Posterior vena cava (tissue), 2 donors: ENCODE data around the gene TXNRD2. TPM values are rescaled to one million over a fixed set of nuclear protein-coding genes. Genes with fewer than 3 reads are reported as not detected.

ENCODE experiments used
- DNase-seq: peaks from one replicate; pipeline ENCODE4 v3.0.0-alpha.2; 2020; ENCODE audit warnings: low spot score
- intact Hi-C, 2 donors: fragments of 100-400 bp; cut with DNase I; formaldehyde crosslinking; loops; one replicate each; pipeline versions ENCODE4 v1.14.1 to v1.14.2; 2022 to 2023
- microRNA-seq, 2 donors: library from miRNA; unstranded; fragments of <30 nt; microRNA quantifications; one replicate each; pipeline ENCODE4 v1.2.0, GENCODE V29; 2020 to 2021; ENCODE audit warnings: borderline microRNAs expressed in 2 of 2
- total RNA-seq, 2 donors: library from RNA; stranded (reverse); fragmentation: NEBNext Ultra II Directional; extraction: Animal tissue kit (Norgen Biotek cat#: 25700); gene quantifications; one replicate each; pipeline ENCODE4 v1.2.1, GENCODE V29; 2021
- donor health status: DM: yes; HTN: yes; CAD: no.
- donor health status: DM: yes; HTN: yes; CAD: no.

Gene TXNRD2
- total RNA-seq, 2 donors from 2014 or later, result 13.9 to 19.2 TPM

DNA sequence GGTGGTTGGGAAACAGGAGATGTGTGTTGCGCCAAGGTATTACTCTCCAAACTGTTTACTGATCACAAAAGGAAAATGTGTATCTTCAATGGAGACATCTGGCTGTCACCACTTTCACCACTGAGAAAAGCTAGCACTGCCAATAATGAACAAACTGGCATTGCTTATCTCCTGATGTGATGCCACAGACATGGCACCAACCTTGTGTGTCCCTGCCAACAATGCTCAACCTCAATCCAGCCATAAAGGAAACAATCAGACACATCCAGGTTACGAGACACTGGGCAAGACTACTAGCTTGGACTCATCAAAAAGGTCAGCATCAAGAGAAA is 115.0 kb downstream of the TXNRD2 start:
- intact Hi-C loops, result no loop called here
- no peak for DNase-seq

DNA sequence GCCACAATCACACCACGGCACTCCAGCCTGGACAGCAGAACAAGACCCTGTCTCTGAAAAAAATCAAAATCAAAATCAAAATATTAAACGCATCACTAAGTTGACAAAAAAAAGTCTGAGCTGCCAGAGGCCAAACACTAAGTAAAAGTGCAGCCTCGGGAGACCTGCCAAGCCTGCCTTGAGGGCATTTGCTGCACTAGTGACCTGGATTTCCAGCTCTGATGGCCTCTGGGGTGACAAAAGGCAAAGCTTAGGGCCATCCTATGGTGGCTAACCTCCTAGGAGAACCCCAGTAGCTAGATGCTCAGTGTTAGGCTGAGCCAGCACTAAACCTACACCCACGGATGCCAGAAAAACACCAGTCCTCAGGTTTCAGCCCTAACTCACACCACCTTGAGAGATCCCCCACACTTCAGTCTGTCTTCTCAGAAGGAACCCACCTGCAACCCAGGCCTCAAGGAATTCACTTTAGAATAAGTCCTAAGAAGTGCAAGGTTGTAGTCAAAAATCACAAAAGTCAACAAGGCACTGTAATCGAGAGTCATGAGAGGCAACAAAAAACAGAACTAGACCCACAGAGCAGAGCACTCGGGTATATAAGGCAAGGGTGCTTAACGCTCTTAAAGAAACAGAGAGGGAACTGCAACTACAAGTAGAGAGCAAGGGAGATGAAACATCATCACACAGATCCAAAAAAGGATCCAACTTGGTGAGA is 115.6 kb downstream of the TXNRD2 start:
- no peak for DNase-seq

More for the DNA sequence above, 115.6 kb downstream of the TXNRD2 start:
- intact Hi-C loops, result no loop called here

Small RNA genes within 50 kb of the gene (microRNA-seq; reads per million reads assigned to microRNA genes)
- gene MIR4761, result 0 reads per million in 2 donors

Other genes starting within 250 kb of the TXNRD2 start
- gene SEPTIN5, start 227.3 kb downstream of the TXNRD2 start, total RNA-seq, result 10 to 100 TPM; 22.9 to 29.8 TPM
- gene GP1BB, start 218.3 kb downstream of the TXNRD2 start, total RNA-seq, result under 1 TPM in 1 of 2 donors, not detected in 1; 0.83 TPM
- gene TBX1, start 181.0 kb downstream of the TXNRD2 start, total RNA-seq, result 1 to 10 TPM; 7.5 to 8.1 TPM
- gene GNB1L, start 86.9 kb downstream of the TXNRD2 start, total RNA-seq, result 1 to 10 TPM; 3.6 to 3.9 TPM
- gene RTL10, start 86.9 kb downstream of the TXNRD2 start, total RNA-seq, result 1 to 10 TPM; 7.6 to 8.6 TPM
- gene COMT, start within 50 bp of the TXNRD2 start, total RNA-seq, result 10 to 100 TPM; 81.7 to 95.4 TPM
- 10 to 100 TPM; 20.1 to 21.3 TPM for gene ARVCF, start 75.0 kb upstream of the TXNRD2 start, total RNA-seq
- gene TANGO2, start 79.3 kb upstream of the TXNRD2 start, total RNA-seq, result 10 to 100 TPM; 28.4 to 31.1 TPM
- 10 to 100 TPM; 24.3 to 25.2 TPM for gene DGCR8, start 138.4 kb upstream of the TXNRD2 start, total RNA-seq
- gene RANBP1, start 174.3 kb upstream of the TXNRD2 start, total RNA-seq, result 10 to 100 TPM; 57.0 to 61.6 TPM
- gene TRMT2A, start 175.4 kb upstream of the TXNRD2 start, total RNA-seq, result 10 to 100 TPM; 25.7 to 37.7 TPM
- 10 to 100 TPM; 45.6 to 46.3 TPM for gene ZDHHC8, start 190.0 kb upstream of the TXNRD2 start, total RNA-seq
- gene CCDC188, start 209.2 kb upstream of the TXNRD2 start, total RNA-seq, result 1 to 10 TPM in 1 of 2 donors, under 1 TPM in 1; 1.00 to 2.5 TPM